HG02610 (cell line): ENCODE measurements around the gene FMR1NB.

ENCODE experiments used
- ATAC-seq: cut with Tn5 transposase; IDR thresholded peaks from one replicate; pipeline ENCODE4 v1.9.1; 2021; ENCODE audit warnings: mild to moderate bottlenecking, moderate library complexity; ENCODE audit not compliant: unreplicated experiment

The FMR1NB gene

GRCh38 chrX:148069759-148070503 is 88.8 kb downstream of the FMR1NB start:
- ATAC-seq, result peak; percentile 98

DNA sequence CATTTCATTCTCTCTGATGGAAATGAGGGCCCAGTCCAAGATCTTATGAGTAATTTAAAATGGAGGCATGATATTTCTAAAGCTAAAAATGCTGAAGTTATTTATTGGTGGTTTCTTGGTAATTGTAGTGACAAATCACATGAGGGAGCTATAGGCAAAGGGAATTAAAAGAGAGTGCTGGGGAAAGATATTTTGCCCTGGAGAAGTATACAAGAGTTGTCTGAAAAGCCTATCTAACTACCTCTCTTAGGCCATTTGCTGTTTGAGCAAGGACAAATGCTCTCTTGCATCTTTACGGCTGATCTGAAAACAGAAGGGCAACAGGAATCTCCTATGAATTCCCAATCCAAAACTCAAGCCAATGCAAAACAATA is 89.4 kb downstream of the FMR1NB start:
- ATAC-seq, result no peak
